Pancreas (tissue), 10 donors: ENCODE results near the gene USHBP1. TPM values are rescaled to one million over a fixed set of nuclear protein-coding genes. Genes with fewer than 3 reads are reported as not detected.

Source experiments
- ATAC-seq, 4 donors: fragments of 200-7000 bp; cut with Tn5 transposase; one replicate each; pipeline versions ENCODE4 v1.8.0 to v1.9.1; 2020; ENCODE audit warnings: mild to moderate bottlenecking in 4 of 4, moderate library complexity in 4 of 4
- DNase-seq, 6 donors: peaks; one replicate each; pipeline ENCODE4 v3.0.0-alpha.2; 2020
- FAIRE-seq: peaks from 2 replicates; lab custom pipeline; 2012; peaks lifted over from hg19 to GRCh38; lab: Jason Lieb, UNC
- H3K27ac ChIP-seq, 4 donors: fragments of 200-600 bp; sonication (generic); 1 replicate in 3 of 4; 2 replicates in 1 of 4; pipeline versions ENCODE4 v1.5.0 to v1.8.0; 2020
- H3K27me3 ChIP-seq, 4 donors: fragments of 200-600 bp; one replicate each; pipeline ENCODE4 v1.8.0; 2021
- H3K36me3 ChIP-seq, 3 donors: fragments of 200-600 bp; sonication (generic) in 1 of 3; one replicate each; pipeline versions ENCODE4 v1.5.0 to v1.8.0; 2020 to 2021
- H3K4me1 ChIP-seq, 3 donors: fragments of 200-600 bp; one replicate each; pipeline ENCODE4 v1.8.0; 2021
- H3K4me3 ChIP-seq, 4 donors: fragments of 200-600 bp; sonication (generic) in 2 of 4; one replicate each; pipeline versions ENCODE4 v1.5.0 to v1.8.0; 2020 to 2021
- H3K9me3 ChIP-seq, 4 donors: fragments of 200-600 bp; one replicate each; pipeline ENCODE4 v1.8.0; 2021
- WGBS, 2 donors: extraction: QIAGEN DNeasy Blood & Tissue Kit; methylation state at CpG; one replicate each; pipeline ENCODE4 v1.1.7; 2013; 5-methylcytosine and 5-hydroxymethylcytosine counted together
- intact Hi-C, 3 donors: fragments of 100-400 bp; cut with DNase I; formaldehyde crosslinking; loops; one replicate each; pipeline versions ENCODE4 v1.11.1 to v1.14.2; 2022
- polyA plus RNA-seq, 2 donors: library from polyadenylated mRNA; stranded (reverse); fragments of 200-250 nt; gene quantifications; one replicate each; pipeline ENCODE4 v1.2.3, GENCODE V29; 2013
- total RNA-seq, 6 donors: library from RNA; stranded (reverse); fragmentation: NEBNext Ultra II Directional in 4 of 6; extraction: Animal tissue kit (Norgen Biotek cat#: 25700) in 4 of 6; gene quantifications; one replicate each; pipeline versions ENCODE4 v1.2.1 to v1.2.4, GENCODE V29; 2021 to 2023
- TF ChIP-seq, protein P1 (sequence below), 4 donors: fragments of 200-600 bp; sonication (generic) in 3 of 4; IDR thresholded peaks; one replicate each; pipeline versions ENCODE4 v1.5.0 to v1.8.0; 2021; ENCODE audit warnings: antibody characterized with exemption in 4 of 4
- donor health status: healthy with polysubstance abuse.
- donor health status: DM: no; HTN: no; CAD: no; lungs with moderate emphysema.
- donor health status: DM: no; HTN: no; CAD: no.
- donor health status: control.
- donor health status: control.
- donor health status: Bipolar disorder and iron deficiency.
- donor health status: DM: yes; HTN: yes; CAD: no.
- donor health status: DM: no; HTN: no; CAD: no.
- donor health status: DM: no; HTN: no; CAD: no.
- donor health status: DM: yes; HTN: yes; CAD: no.

Gene USHBP1
- total and polyA plus RNA-seq, 8 donors: 1.2 to 11.1 (median 2.1) TPM

DNA sequence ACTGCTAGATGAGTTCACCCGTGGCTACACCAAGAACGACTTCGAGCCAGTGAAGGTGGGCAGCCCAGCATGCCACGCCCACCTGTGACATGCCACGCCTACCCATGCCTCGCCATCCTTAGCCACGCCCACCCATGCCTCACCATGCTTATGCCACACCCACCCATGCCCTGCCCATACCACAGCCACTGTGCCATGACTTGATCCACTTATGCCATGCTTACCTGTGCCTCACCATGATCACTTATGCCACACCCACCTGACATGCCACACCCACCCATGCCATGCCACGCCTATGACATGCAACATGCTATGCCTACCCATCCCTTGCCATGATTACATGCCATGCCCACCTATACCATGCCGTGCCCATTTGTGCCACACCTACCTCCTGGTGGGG is 62.3 kb downstream of the USHBP1 start:
- no peaks in the 10 kb centered on the region for H3K4me1 ChIP-seq
- H3K27ac ChIP-seq: no peak overlapping the region
- no peak for DNase-seq
- H3K4me3 ChIP-seq: no peak overlapping the region
- no peak for ATAC-seq
- H3K36me3 ChIP-seq: peaks cover 0 to 33% (median 16%) of the 10 kb centered on the region in 3 donors
- no peaks in the 10 kb centered on the region for H3K9me3 ChIP-seq
- no peaks in the 10 kb centered on the region for H3K27me3 ChIP-seq
- intact Hi-C loops: no loop called here
- 83% methylated on average over 9 of the region's 9 CpGs for WGBS, 2 donors
- TF ChIP-seq, protein P1, sequence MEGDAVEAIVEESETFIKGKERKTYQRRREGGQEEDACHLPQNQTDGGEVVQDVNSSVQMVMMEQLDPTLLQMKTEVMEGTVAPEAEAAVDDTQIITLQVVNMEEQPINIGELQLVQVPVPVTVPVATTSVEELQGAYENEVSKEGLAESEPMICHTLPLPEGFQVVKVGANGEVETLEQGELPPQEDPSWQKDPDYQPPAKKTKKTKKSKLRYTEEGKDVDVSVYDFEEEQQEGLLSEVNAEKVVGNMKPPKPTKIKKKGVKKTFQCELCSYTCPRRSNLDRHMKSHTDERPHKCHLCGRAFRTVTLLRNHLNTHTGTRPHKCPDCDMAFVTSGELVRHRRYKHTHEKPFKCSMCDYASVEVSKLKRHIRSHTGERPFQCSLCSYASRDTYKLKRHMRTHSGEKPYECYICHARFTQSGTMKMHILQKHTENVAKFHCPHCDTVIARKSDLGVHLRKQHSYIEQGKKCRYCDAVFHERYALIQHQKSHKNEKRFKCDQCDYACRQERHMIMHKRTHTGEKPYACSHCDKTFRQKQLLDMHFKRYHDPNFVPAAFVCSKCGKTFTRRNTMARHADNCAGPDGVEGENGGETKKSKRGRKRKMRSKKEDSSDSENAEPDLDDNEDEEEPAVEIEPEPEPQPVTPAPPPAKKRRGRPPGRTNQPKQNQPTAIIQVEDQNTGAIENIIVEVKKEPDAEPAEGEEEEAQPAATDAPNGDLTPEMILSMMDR (IDR thresholded peaks at IDR 0.05): no peak
- FAIRE-seq: no peak

DNA sequence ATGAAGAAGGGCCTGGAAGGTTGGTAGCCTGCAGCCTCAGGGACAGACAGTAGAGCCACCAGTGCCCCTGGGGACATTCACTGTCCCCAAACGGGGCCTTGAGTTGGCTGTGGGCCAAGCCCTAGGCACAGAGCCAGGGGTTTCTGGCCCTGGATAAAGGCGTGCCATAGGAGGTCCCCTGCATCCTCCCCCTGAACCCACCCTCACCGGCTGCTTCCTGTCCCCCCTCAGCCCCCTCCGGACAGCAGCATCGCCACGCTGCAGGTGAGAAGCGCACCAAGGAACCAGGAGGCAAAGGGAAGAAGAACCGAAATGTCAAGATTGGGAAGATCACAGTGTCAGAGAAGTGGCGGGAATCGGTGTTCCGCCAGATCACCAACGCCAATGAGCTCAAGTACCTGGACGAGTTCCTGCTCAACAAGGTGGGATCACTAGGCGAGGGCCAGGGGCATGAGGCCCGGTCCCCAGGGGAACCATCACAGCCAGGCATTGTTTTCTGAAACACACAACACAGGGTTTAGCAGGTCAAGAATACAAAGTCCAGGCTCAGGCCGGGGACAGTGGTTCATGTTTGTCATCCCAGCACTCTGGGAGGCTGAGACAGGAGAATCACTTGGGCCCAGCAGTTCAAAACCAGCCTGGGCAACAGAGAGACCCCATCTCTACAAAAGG is 64.0 kb downstream of the USHBP1 start:
- DNase-seq: no peak
- Histone ChIP-seq H3K4me1 (no peaks in the 10 kb centered on the region), H3K9me3 (no peaks in the 10 kb centered on the region), H3K27me3 (no peaks in the 10 kb centered on the region), H3K27ac (no peak overlapping the region), H3K4me3 (no peak overlapping the region), H3K36me3 (peaks cover 0 to 33% (median 16%) of the 10 kb centered on the region in 3 donors)
- no peak for FAIRE-seq
- TF ChIP-seq, protein P1 (IDR thresholded peaks at IDR 0.05): no peak
- WGBS, 2 donors: 85 to 86% methylated on average over 15 to 16 of the region's 16 CpGs
- intact Hi-C loops: no loop called here
- no peak for ATAC-seq

Other genes with a start within 250 kb of the USHBP1 start
- 1 to 10 TPM in 3 of 6 donors, under 1 TPM in 3; 0.60 to 4.2 (median 0.99) TPM for gene CPAMD8, start 237.9 kb downstream of the USHBP1 start, total RNA-seq
- gene CPAMD8, start 237.9 kb downstream of the USHBP1 start, polyA plus RNA-seq: 1 to 10 TPM; 3.0 to 5.2 TPM
- 1 to 10 TPM; 2.0 to 5.6 (median 2.1) TPM for gene HAUS8, start 189.3 kb downstream of the USHBP1 start, total RNA-seq
- gene HAUS8, start 189.3 kb downstream of the USHBP1 start, polyA plus RNA-seq: 10 to 100 TPM in 1 of 2 donors, 1 to 10 TPM in 1; 6.5 to 12.0 TPM
- gene MYO9B, start 189.0 kb downstream of the USHBP1 start, total RNA-seq: 10 to 100 TPM; 16.6 to 49.2 (median 20.8) TPM
- gene MYO9B, start 189.0 kb downstream of the USHBP1 start, polyA plus RNA-seq: 10 to 100 TPM; 40.9 to 53.4 TPM
- 10 to 100 TPM; 12.8 to 22.4 (median 16.4) TPM for gene USE1, start 49.4 kb downstream of the USHBP1 start, total RNA-seq
- 10 to 100 TPM; 43.3 to 46.6 TPM for gene USE1, start 49.4 kb downstream of the USHBP1 start, polyA plus RNA-seq
- 10 to 100 TPM; 13.4 to 19.6 (median 16.9) TPM for gene OCEL1, start 38.5 kb downstream of the USHBP1 start, total RNA-seq
- gene OCEL1, start 38.5 kb downstream of the USHBP1 start, polyA plus RNA-seq: 10 to 100 TPM; 20.9 to 28.4 TPM
- gene NR2F6, start 18.8 kb downstream of the USHBP1 start, total RNA-seq: 10 to 100 TPM; 32.5 to 51.2 (median 39.7) TPM
- 10 to 100 TPM; 21.3 to 23.5 TPM for gene NR2F6, start 18.8 kb downstream of the USHBP1 start, polyA plus RNA-seq
- gene BABAM1, start 2.7 kb upstream of the USHBP1 start, total RNA-seq: 10 to 100 TPM; 25.5 to 46.8 (median 31.8) TPM
- gene BABAM1, start 2.7 kb upstream of the USHBP1 start, polyA plus RNA-seq: 10 to 100 TPM; 64.1 to 71.1 TPM
- under 1 TPM in 5 of 6 donors, not detected in 1; 0.04 to 0.59 (median 0.12) TPM for gene ANKLE1, start 17.2 kb upstream of the USHBP1 start, total RNA-seq
- under 1 TPM; 0.23 to 0.35 TPM for gene ANKLE1, start 17.2 kb upstream of the USHBP1 start, polyA plus RNA-seq
- gene ABHD8, start 38.7 kb upstream of the USHBP1 start, total RNA-seq: 1 to 10 TPM; 5.2 to 8.6 (median 6.0) TPM
- gene ABHD8, start 38.7 kb upstream of the USHBP1 start, polyA plus RNA-seq: 1 to 10 TPM; 8.5 TPM
- gene MRPL34, start 41.1 kb upstream of the USHBP1 start, total RNA-seq: 10 to 100 TPM; 32.4 to 41.9 (median 37.1) TPM
- 10 to 100 TPM; 42.9 to 78.1 TPM for gene MRPL34, start 41.1 kb upstream of the USHBP1 start, polyA plus RNA-seq
- gene DDA1, start 44.8 kb upstream of the USHBP1 start, total RNA-seq: 10 to 100 TPM in 3 of 6 donors, 1 to 10 TPM in 3; 6.1 to 12.4 (median 9.3) TPM
- 10 to 100 TPM; 21.4 to 25.4 TPM for gene DDA1, start 44.8 kb upstream of the USHBP1 start, polyA plus RNA-seq
- 10 to 100 TPM in 1 of 6 donors, 1 to 10 TPM in 5; 4.9 to 10.2 (median 5.4) TPM for gene ANO8, start 70.1 kb upstream of the USHBP1 start, total RNA-seq
- gene ANO8, start 70.1 kb upstream of the USHBP1 start, polyA plus RNA-seq: 10 to 100 TPM in 1 of 2 donors, 1 to 10 TPM in 1; 7.1 to 19.0 TPM
- gene GTPBP3, start 72.8 kb upstream of the USHBP1 start, total RNA-seq: 10 to 100 TPM in 3 of 6 donors, 1 to 10 TPM in 3; 9.1 to 15.2 (median 11.2) TPM
- 10 to 100 TPM; 17.9 to 28.2 TPM for gene GTPBP3, start 72.8 kb upstream of the USHBP1 start, polyA plus RNA-seq
- gene PLVAP, start 112.6 kb upstream of the USHBP1 start, total RNA-seq: 10 to 100 TPM; 32.0 to 86.5 (median 58.4) TPM
- 10 to 100 TPM; 70.5 to 87.6 TPM for gene PLVAP, start 112.6 kb upstream of the USHBP1 start, polyA plus RNA-seq
- under 1 TPM in 2 of 6 donors, not detected in 4; 0.23 to 0.56 TPM for gene CCDC194, start 129.5 kb upstream of the USHBP1 start, total RNA-seq
- gene CCDC194, start 129.5 kb upstream of the USHBP1 start, polyA plus RNA-seq: not detected
- 10 to 100 TPM in 4 of 6 donors, 1 to 10 TPM in 2; 3.9 to 34.6 (median 15.4) TPM for gene BST2, start 140.9 kb upstream of the USHBP1 start, total RNA-seq
- gene BST2, start 140.9 kb upstream of the USHBP1 start, polyA plus RNA-seq: 10 to 100 TPM; 15.7 to 17.3 TPM
- gene MVB12A, start 155.3 kb upstream of the USHBP1 start, total RNA-seq: 10 to 100 TPM; 20.6 to 27.3 (median 23.5) TPM
- 10 to 100 TPM; 43.7 to 58.7 TPM for gene MVB12A, start 155.3 kb upstream of the USHBP1 start, polyA plus RNA-seq
- under 1 TPM; 0.13 to 1.00 (median 0.46) TPM for gene TMEM221, start 183.9 kb upstream of the USHBP1 start, total RNA-seq
- under 1 TPM; 0.16 to 0.42 TPM for gene TMEM221, start 183.9 kb upstream of the USHBP1 start, polyA plus RNA-seq
- gene NXNL1, start 196.2 kb upstream of the USHBP1 start, total RNA-seq: not detected
- gene NXNL1, start 196.2 kb upstream of the USHBP1 start, polyA plus RNA-seq: under 1 TPM in 1 of 2 donors, not detected in 1; 0.19 TPM
- 10 to 100 TPM in 3 of 6 donors, 1 to 10 TPM in 3; 9.4 to 18.1 (median 10.2) TPM for gene SLC27A1, start 205.8 kb upstream of the USHBP1 start, total RNA-seq
- gene SLC27A1, start 205.8 kb upstream of the USHBP1 start, polyA plus RNA-seq: 10 to 100 TPM; 31.4 to 37.1 TPM
- gene PGLS, start 246.9 kb upstream of the USHBP1 start, total RNA-seq: 10 to 100 TPM; 28.8 to 53.8 (median 46.6) TPM
- gene PGLS, start 246.9 kb upstream of the USHBP1 start, polyA plus RNA-seq: 10 to 100 TPM; 53.6 to 65.8 TPM